Ramos (cell line): ENCODE results near the gene C6orf47.

Experiments
- in situ Hi-C: fragments of 300-500 bp; cut with MboI; formaldehyde crosslinking; loops from one replicate; pipeline ENCODE4 v1.14.3; 2022; ENCODE audit warnings: low sequenced_read_pairs; ENCODE audit not compliant: unreplicated experiment

Gene C6orf47

DNA sequence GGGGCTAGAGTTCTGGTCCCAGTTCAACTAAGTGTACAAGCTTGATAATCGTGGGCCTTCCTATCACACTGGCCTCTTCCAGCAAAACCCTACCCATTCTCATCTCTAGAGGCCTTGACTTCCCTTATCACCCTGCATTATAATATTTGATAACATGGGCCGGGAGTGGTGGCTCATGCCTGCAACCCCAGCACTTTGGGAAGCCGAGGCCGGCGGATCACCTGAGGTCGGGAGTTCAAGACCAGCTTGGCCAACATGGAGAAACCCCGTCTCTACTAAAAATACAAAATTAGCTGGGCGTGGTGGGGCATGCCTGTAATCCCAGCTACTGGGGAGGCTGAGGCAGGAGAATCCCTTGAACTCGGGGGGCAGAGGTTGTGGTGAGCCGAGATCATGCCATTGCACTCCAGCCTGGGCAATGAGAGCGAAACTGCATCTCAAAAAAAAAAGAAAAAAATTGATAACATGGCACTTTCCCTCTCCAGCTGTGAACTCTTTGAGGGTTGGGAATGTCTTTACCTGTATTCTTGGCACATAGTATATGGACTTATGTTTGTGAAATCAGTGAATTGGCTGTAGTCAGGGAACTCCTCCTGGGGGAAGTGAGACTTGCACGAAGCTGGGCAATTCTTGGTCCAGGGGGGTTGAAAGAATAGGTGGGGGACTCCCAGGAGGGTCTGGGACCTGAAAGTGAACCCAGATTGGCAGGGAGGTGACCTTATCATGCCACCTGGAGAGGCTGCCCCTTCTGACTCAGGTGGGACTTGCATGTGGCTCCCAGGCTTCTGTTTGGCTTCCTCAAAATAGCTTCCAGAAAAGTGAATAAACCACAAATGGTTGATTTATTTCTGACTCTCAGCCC is 915 bp upstream of the C6orf47 start:
- in situ Hi-C loops = no loop called here

DNA sequence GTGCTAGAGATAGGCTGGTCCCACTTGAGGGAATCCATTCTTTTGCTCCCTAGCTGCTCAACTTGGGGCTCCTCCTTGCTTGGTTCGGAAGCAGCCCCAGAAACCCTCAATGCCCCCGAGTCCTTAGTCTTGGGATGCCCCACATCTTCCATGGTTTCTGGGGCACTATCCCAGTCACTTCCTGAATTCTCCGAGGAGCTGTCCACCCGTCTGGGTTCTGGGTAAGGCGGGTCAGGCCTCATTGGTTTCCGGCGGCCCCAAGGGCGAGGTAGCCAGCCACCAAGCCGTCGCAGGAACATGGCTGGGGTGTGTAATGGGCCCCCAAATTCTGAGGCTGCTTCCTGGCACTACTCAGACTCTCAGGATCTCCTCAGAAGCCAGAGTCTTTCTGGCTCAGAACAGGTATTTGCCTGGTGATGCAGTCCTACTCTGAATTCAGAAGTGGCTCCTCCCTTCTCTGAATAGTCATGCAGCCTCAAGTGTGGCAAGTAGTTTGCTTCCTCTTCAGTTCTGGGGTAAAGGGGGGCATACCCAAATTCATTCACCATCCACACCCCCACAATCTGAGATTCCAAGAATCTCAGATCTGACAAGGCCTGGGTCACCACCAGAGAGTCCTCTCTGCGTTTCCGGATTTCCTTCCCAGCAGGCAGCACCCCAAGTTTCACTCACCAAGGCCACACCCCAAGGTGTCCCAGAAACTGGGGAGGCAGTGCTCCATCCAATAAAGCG is 763 bp downstream of the C6orf47 start:
- in situ Hi-C loops = no loop called here

DNA sequence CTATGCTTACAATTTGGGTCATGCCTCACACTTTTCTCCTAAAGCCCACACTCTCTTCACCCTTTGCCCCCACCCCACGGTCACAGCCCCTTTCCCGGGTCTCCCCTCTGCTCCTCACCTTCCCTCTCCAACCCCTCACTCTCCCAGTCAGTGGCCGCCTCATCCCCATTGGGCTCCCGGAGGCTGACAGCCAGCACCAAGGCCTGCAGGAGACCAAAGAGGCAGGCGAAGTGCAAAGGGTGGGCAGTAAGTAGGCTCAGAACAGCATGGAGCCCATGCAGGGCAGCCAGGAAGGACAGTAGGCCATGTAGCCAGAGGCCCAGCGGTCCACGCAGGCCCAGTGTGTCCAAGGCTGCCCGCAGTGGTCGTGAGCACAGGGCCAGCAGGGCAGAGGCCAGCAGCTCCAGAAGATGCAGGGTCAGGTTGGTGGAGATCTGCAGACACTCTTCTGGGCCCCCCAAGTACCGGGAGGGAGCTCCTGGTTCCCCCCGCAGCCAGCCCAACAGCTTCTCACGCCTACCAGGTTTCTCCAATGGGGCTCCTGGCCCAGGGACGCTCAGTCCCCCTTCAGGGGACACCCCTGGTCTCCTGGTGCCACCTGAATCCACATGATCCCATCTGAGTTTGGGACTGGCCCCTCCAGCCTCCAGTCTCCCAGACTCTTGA is 1.5 kb downstream of the C6orf47 start:
- in situ Hi-C loops = no loop called here

DNA sequence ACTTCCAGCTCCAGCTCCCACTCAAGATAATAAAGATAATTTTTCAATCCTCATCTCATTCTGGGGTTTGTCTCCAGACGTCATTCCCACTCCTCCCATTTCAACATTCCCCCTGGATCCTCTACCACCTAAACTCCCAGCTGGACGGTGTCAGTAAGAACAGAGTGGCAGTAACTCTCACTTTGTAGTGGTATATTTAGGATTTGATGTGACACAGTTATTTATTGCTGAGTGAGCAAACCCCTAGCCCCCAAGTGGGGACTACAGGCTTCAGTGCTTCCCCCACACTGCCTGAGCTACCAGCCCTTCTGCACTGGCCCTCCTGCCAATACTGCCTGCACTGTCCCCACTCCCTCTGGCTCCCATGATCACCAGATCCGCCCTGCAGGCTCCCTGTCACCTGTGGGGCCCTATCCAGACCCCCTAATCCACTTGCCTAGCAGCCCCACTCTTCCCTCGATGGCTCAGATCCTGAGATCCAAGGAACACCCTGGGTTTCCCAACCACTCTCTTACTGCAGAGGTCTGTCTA is 2.4 kb downstream of the C6orf47 start:
- in situ Hi-C loops = no loop called here

DNA sequence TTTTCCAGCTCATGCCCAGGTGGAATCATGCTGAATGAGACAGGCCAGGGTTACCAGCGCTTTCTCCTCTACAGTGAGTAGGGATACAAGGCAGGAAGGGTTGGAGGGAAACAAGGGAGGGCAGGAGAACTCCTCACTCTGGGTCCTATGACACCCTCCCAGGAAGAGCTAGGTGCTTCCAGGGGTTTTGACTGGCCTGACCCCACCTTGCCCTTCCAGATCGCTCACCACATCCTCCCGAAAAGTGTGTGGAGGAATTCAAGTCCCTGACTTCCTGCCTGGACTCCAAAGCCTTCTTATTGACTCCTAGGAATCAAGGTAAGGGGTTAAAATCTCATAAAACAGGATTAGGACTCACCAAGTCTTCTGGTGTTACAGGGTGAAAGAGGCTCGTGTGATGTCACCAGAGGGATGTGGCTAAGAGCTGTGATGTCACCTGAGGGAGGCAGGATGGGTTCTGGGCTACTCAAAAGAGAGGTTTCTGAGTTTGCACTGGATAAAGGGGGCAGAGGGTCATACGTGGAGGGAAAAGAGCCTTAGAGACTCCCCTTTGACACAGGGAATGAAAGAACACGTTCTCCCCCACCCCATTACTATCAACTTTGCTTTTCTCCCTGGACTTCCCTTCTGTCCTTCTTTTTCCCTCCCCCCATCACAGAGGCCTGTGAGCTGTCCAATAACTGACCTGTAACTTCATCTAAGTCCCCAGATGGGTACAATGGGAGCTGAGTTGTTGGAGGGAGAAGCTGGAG is 3.0 kb downstream of the C6orf47 start:
- in situ Hi-C loops = no loop called here

DNA sequence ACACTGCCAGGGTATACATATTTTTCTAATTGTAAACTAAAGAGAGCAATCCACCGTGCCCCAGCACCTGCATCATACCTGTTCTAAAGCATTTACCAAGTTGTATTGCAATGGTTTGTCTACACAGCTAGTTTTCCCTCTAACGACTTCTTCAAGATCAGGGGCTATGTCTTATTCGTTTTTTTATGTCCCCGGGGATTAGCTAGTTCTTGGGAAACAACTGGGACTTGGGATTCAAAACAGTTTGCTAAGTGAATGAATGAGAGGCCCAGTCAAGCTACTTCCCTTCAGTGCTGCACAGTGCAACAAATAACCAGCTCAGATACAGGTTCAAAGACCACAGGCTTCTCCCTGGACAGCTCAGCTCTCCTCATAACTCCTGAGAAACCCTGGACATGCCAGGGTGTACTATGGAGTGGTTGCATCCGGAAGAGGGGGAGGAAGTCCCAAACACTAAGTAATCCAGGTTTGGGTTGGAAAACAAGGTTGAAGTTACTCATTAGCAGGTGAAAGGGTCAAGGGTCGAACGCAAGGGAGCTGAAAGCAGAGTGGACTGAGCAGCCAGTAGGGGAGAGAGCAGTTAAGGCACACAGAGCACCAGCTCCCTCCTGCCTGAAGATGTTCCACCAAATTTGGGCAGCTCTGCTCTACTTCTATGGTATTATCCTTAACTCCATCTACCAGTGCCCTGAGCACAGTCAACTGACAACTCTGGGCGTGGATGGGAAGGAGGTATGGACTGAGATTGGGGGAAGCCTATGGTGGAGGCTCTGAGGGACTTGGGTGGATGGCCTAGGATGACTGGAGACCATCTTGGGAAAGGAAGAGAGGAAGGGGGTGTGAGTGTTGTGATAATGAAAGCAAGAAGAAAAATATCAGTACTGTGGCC is 5.0 kb downstream of the C6orf47 start, which contains the start of gene APOM:
Gene APOM, plus strand, starts transcription at position 546 of the 889 bp plus-strand sequence. Its CDS starts 73 bp downstream, at position 619.
- in situ Hi-C loops = no loop called here

DNA sequence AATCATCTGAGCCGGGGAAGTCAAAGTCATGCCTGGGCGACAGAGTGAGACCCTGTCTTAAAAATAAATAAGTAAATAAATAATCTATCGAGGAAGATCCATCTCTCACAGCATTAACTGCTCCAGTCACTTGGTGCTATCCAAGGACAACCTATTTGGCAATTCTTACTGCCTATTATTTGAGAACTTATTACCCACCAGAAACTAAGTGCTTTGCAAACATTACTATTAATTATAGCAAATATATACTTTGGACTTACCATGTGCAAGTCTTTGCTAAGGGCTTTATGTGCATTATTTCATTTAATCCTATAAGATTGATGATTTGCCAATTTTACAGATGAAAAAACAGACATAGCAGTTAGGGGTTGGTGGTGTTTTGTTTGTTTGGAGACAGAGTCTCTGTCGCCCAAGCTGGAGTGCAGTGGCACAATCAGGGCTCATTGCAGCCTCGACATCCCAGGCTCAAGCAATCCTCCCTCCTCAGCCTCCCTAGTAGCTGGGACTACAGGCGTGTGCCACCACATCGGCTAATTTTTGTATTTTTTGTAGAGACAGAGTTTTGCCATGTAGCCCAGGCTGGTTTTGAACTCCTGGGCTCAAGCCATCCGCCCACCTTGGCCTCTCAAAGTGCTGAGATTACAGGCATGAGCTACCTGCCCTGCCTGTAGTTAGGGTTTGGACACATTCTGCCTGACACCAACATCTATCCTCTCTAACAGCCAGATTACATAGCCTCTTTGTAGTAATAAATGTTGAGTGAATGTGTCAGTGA is 5.8 kb downstream of the C6orf47 start:
- in situ Hi-C loops = no loop called here

DNA sequence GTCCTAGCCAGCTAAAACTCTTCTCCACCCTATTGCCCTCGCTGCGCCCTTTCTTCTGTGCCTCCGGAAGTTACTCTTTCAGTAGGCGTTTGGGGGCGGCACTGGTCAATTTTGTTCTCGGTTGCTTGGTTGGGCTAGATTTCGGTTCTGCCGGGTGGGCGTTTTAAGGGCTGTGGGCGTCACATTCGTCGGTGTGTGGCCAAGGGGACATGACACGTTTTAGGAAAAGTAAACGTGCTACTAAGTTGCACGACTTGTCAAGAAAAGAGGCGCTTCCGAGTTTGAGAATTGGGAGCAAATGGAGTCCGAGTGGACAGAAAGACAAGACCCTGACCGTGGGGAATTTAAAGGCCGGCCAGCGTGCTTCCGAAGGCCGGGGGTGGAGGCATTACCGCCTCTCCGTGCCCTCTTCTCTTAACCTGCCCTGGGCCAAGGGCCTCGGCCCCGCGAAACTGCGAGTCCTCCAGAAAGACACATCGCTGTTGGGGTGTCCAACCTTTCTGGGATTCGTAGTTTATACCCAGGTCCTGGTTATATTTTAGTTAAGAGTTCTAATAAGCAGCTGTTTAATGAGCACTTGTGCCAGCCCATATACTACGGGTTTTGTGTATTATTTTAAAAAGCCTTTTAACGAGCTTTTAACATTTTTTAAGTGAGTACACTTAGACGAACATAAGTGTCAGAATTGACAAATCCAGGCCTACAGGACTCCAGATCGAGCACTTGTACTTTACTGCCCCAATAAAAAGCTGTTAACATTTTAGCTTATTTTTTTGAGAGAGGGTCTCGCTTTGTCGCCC is 7.5 kb downstream of the C6orf47 start:
- in situ Hi-C loops = no loop called here

DNA sequence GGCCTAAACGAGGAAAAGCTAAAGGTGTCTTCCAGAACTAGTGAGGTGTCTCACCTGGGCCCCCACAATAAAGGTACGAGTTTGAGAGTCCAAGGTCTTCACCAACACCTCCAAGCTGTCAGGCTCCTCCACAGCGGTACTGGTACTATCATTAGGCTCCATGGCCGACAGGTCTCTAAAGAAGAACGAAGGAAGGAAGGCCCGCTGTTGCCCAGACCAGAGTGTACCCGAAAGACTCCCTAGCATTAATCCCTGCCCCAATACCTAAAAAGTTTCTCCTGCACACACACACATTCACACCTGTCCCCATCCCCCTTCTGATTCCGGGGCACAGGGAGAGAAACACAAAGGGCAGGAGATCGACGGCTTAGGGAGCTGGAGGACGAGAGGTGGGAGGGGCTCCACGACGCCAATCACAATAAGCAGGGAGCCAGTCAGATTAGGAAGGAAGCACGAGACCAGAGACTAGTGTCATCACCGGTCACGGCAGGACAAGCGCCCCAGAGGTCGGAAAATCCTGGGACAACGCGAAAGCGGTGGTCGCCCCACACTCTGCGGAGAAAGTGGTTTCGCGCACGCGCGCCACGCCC is 8.9 kb downstream of the C6orf47 start:
- in situ Hi-C loops = no loop called here

DNA sequence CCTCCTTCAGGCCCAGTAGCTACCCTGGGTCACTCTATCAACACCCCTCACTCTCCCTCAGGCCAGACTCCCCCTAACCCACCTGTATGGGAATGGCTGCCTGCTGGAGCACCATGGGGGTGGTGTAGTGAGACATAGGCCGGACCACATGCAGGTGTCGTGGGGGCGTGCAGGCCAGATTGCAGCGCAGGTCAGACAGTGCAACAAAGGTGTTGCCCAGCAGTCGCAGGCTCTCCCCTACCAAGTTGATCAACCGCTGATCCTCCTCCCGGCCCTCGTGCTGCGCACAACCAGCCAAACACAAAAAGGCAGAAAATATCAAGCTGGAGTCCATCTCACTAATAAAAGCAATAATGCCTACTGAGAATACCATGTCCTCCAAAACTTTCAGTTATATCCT is 15.3 kb downstream of the C6orf47 start:
- in situ Hi-C loops = no loop called here

DNA sequence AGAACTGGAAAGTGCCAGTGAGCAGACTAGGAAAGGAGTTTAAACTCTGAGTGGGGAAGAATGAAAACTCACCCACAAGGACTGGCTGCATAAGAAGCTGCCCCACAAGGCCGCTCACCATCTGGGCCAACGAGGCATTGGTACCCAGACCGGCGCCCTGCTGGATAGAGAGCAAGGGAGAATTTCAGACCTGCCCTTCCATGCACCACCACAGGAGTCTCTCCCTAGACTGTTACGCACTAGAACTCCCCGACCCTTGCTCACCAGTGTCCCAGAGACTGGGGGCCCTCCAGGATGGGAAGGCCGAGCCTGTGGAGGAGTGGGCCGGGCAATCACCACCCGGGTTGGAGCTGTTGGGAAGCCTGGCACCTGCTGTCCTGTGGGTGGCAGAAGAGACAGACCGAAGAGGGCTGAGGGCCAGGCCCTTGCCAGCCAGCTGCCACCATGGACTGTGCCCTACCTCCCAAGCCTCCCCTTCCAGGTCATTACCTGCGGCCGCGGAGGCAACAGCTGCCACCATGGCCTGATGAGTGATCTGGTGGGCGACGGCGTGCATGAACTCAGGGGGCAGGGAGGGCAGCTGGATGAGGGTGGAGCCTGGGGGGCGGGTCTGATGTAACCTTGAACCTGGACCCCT is 16.6 kb downstream of the C6orf47 start:
- in situ Hi-C loops = no loop called here

DNA sequence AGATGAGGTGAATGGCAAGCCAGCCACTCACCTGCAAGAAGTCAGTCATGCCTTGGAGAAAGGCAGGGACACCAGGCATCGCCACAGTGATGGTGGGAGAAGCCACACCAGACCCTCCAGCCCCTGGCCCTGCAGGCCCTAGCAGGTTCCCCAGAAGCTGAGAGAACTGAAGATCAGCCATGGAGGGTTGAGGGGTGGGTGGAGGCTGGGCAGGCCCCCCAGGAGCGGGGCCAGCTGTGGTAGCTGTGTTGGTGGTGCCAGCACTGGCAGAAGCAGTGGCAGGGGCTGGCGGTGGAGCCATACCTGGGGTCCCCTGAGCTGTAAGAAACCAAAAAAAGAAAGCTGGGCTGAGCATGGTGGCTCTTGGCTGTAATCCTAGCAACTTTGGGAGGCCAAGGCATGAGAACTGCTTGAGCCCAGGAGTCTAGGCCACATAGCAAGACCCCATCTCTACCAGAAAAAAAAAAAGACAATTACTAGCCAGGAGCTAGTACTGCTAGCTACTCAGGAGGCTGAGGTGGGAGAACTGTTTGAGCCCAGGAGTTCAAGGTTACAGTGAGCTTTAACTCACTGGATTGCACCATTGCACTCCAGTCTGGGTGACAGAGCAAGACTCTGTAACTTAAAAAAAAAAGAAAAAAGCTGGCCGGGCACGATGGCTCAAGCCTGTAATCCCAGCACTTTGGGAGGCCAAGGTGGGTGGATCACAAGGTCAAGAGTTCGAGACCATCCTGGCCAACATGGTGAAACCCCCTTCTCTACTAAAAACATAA is 17.6 kb downstream of the C6orf47 start:
- in situ Hi-C loops = no loop called here

DNA sequence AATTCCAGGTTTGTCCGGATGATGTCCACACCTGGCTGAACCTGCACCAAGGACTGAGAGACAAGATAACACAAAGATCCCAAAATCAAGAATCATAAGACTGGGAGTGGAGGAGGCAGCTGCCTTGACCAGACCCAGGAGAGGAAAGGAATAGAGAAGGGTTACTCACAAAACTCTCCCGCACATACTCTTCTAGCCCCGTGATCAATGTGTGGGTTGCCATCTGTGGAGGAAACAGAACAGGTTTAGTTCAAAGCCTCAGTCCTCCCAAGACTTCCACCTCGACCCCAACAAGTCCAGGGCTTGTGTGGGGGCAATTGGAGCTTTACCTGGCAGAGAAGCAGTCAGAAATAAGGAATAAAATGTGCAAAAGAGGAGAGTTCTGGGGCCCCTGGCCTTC is 19.2 kb downstream of the C6orf47 start:
- in situ Hi-C loops = no loop called here

DNA sequence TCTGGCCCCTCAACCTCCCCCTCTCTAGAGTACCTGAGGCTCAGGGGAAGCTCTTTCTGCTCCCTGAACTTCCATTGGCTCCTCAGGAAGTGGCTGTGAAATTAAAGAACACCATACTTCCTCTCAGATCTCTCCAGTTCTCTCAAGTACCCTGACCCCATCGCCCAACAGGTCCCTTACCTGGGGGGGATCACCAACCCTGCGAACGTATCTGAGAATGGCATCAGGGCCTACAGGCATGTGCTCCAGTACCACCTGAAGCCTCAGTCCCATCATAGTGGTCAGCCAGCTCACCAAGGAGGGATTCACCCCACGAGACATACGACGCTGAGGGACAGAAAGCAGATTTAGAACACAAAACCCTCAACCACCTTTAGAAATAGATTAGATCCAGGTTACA is 20.0 kb downstream of the C6orf47 start:
- in situ Hi-C loops = no loop called here

DNA sequence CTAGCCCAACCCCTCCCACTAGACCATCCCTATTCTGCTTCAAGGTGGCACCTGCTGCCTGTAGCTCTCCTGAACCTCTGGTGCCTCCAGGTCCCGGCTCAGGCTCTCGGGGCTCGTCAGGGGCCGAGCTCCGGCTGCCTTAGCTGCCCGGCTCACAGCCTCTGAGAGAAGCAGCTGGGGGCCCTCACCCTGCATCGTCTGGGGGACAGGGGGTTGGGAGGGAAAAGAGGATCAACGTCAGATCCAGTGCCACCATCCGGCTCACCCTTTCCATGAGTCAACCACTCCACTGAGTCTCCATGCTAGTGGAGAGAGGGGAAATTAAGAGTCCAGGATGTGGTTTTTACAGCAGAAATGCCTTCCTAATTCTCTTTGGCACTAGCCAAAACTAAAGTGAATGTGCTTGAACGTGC is 21.1 kb downstream of the C6orf47 start:
- in situ Hi-C loops = no loop called here

DNA sequence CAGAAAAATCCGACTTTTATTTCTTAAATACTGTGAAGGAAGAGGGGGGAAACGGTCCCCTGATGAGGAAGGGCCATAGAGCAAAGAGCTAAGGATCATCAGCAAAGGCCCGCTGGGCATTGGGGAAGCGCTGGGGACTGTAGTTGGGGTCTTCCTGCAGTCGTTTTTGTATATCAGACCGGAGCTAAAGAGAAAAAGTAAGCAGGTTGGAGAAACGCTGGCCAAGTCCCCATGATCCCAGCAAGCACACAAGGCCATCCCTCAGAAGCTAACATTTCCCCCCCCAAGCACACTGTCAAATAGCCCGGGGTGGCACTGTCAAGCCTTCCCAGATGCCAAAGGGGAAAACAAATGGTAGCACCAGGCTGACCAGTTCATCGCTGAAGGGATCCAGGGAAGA is 21.5 kb downstream of the C6orf47 start:
- in situ Hi-C loops = no loop called here
